Muscle layer of colon (tissue), 2 donors: ENCODE data around the gene GSE1.

Experiments
- H3K27ac ChIP-seq: one replicate; pipeline ENCODE4 v1.7.0; 2013; ENCODE audit warnings: low read depth, mild to moderate bottlenecking, low read length, moderate library complexity
- H3K27me3 ChIP-seq, 2 donors: one replicate each; pipeline ENCODE4 v1.7.0; 2013; ENCODE audit warnings: low read length in 2 of 2, mild to moderate bottlenecking in 2 of 2; ENCODE audit not compliant: insufficient read depth in 2 of 2, control insufficient read depth in 1 of 2
- H3K36me3 ChIP-seq: one replicate; pipeline ENCODE4 v1.7.0; 2013; ENCODE audit warnings: mild to moderate bottlenecking, low read length; ENCODE audit not compliant: insufficient read depth
- H3K4me1 ChIP-seq: one replicate; pipeline ENCODE4 v1.7.0; 2013; ENCODE audit warnings: mild to moderate bottlenecking, low read length; ENCODE audit not compliant: insufficient read depth
- H3K4me3 ChIP-seq, 2 donors: one replicate each; pipeline ENCODE4 v1.7.0; 2013; ENCODE audit warnings: low read length in 2 of 2, low read depth in 1 of 2, mild to moderate bottlenecking in 1 of 2, moderate library complexity in 1 of 2
- H3K9ac ChIP-seq: one replicate; pipeline ENCODE4 v1.7.0; 2013; ENCODE audit warnings: low read length
- H3K9me3 ChIP-seq: one replicate; pipeline ENCODE4 v1.7.0; 2013; ENCODE audit warnings: mild to moderate bottlenecking, low read length
- donor health status: abdominal sarcoma.
- donor health status: Adenocarcinoma of cecum.

Gene GSE1

DNA sequence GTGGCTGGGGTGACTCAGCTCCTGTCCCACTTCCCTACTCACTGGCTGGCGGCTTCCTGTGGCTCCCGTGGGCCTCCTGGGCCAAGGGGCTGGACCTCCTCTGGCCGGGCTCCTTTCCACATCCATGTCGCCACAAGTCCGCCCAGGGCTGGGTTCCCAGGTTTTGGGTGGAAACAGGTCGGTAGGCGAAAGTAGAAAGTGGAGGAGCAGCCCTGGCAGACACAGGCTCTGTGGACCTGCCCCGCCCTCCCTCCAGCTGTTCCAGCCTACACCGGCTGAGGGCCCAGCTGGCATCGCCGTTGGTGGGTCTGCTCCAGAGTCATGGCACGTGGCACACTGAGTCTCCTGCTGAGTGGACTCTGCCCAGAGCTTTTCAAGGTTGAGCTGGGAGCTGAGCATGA, 28.7 kb downstream of the GSE1 start:
- Histone ChIP-seq H3K36me3 (no peaks in the 10 kb centered on the region), H3K4me1 (peaks cover 27% of the 10 kb centered on the region), H3K27me3 (no peaks in the 10 kb centered on the region), H3K27ac (no peak overlapping the region), H3K9ac (no peak overlapping the region), H3K4me3 (no peak overlapping the region), H3K9me3 (no peaks in the 10 kb centered on the region)

DNA sequence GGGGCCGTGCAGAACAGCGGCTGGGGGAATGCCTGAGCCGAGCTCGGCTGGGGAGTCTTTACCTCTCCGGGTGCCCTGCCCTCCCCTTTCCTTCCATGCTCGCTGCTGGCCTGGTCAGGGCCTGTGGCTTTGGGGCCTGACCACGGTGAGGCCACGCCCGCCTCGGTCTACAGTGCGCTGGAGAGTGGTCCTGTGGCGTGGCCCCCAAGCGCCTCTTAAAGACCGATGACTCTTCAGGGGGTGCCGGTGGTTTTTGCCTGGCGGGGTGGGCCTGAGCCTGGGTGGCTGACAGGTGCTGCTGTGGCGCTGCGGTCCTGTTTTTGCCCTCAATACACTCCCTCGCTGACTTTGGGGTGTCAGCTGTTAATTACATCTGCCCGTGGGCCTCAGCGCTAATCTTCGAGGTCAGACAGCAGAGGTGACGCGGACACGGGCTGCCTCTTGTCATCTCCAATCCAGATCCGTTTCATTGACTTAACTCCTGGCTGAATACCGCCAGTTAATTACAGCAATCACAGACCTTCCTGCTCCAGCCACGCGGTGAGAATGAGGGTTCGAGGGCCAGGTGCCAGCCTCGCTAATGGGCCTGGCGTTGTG, 29.7 kb downstream of the GSE1 start:
- Histone ChIP-seq H3K36me3 (no peaks in the 10 kb centered on the region), H3K9me3 (no peaks in the 10 kb centered on the region), H3K27me3 (no peaks in the 10 kb centered on the region), H3K4me1 (peaks cover 27% of the 10 kb centered on the region), H3K4me3 (no peak overlapping the region), H3K9ac (no peak overlapping the region), H3K27ac (no peak overlapping the region)

DNA sequence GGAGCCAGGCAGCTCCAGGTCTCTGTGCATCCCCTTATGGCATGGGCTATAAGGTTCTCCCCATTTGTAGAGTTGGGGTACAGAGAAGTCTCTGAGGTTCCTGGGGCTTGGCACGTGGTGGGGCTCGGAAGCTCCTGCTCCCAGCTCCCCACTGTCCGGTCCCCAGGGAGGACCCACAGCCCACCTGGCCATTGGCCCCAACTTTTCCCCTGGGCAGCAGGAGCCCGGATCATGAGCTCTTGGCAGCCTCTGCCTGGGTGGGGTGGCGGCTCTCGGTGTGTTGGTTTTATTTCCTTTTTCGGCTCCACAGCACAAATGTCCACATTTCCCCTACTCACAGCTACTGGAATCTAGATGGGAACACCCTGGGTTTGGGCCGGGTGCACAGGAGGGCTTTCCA, 30.5 kb downstream of the GSE1 start:
- Histone ChIP-seq H3K27ac (no peak overlapping the region), H3K9me3 (no peaks in the 10 kb centered on the region), H3K4me1 (peaks cover 27% of the 10 kb centered on the region), H3K27me3 (no peaks in the 10 kb centered on the region), H3K4me3 (no peak overlapping the region), H3K36me3 (no peaks in the 10 kb centered on the region), H3K9ac (no peak overlapping the region)

DNA sequence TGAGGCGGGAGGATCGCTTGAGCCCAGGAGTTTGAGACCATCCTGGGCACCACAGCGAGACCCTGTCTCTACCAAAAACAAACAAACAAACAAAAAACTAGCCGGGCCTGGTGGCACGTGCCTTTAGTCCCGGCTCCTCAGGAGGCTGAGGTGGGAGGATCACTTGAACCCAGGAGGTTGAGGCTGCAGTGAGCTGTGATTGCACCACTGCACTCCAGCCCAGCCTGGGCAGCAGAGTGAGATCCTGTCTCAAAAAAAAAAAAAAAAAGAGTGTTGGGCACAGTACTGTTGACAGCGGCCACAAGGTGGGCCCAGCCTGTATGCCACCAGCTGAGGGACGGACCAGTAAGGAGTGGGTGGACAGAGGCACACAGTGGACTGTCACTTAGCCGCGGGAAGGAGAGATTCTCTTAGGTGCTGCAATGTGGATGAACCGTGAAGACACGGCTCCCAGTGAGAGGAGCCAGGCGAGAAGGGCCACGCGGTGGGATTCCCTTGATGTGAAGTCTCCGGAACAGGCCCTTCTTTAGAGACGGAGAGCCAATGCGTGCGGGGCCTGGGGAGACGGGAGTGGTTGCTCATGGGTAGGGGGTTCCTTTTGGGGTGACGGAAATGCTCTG, 31.1 kb downstream of the GSE1 start:
- peaks cover 23% of the 10 kb centered on the region for H3K4me1 ChIP-seq
- H3K36me3 ChIP-seq: peaks cover 2% of the 10 kb centered on the region
- H3K27ac ChIP-seq: no peak overlapping the region
- no peak overlapping the region for H3K9ac ChIP-seq
- H3K27me3 ChIP-seq: no peaks in the 10 kb centered on the region
- H3K9me3 ChIP-seq: no peaks in the 10 kb centered on the region
- no peak overlapping the region for H3K4me3 ChIP-seq

DNA sequence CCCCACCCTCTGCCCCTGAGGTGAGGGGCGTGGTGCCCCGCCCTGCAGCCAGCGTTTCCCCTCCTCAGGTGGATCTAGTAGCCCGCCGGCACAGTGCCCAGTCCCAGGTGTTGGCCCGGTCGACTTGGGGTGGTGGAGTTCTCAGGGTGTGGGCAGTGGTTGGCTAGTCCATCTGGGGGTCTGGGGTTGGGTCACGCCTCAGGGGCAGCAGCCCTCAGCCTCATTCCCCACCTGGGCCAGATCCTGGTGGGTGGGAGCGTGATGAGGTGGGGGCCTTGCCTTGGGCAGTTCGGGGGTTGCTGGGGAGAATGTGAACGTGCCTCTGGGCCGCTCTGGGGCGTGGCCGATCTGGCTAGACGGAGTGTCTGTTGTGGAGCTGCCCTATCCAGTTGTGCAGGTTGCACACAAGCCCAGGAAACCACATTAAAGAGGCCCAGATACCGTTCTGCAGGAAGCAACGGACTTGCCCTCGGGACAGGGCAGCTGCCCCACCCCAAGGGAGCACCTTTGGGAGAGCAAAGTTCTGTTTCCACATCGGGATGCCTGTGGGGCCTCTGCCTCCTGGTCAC, 32.0 kb downstream of the GSE1 start:
- Histone ChIP-seq H3K27me3 (no peaks in the 10 kb centered on the region), H3K4me3 (no peak overlapping the region), H3K36me3 (peaks cover 11% of the 10 kb centered on the region), H3K27ac (no peak overlapping the region), H3K9me3 (no peaks in the 10 kb centered on the region), H3K9ac (no peak overlapping the region), H3K4me1 (peaks cover 19% of the 10 kb centered on the region)

DNA sequence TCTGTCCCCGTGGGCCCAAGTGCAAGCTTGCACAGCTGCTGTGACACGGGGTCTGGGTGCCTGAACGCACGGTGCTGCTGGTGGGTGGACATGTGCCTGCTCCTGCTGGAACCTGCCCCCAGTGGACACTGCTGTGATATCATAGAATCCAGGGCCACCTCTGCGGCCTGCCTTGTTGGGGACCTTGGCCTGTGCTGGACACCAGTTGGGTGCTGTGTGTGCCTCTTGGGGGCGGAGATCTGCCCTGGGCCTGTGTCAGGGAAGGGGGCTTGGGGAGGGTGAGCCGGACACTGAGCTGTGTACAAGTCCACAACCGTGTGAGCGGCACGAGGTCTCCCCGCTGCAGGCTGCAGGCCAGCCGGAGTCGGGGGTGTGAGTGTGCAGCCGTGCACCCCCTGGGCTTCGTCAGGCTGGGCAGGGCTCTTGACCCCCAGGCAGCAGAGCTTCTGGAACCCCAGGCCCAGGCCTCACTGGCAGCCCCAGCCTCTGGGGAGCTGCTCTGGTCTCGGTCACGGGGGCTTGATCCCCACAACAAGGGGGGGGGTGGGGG, 33.3 kb downstream of the GSE1 start:
- Histone ChIP-seq H3K4me1 (peaks cover 18% of the 10 kb centered on the region), H3K36me3 (peaks cover 13% of the 10 kb centered on the region)

DNA sequence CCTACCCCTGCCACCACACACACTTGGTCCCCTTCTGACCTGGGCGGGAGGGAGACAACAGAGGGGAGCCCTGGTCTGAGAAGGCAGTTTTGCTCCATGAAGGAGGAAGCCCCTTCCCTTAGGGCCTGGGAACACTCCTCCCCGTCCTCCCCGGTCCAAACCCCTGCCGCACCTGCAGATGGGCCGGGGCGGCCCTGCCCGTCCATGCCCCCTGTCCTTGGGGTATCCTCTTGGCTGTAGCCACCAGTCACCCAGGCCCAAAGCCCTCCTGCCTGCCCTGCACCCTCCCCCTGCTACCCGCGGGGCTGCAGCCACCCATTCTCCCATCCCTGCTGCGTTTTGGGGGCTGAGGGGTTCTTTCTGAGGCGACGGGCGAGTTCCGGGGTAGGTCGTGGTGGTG, 33.9 kb downstream of the GSE1 start:
- no peak overlapping the region for H3K9ac ChIP-seq
- H3K27me3 ChIP-seq: no peaks in the 10 kb centered on the region
- H3K27ac ChIP-seq: no peak overlapping the region
- H3K9me3 ChIP-seq: no peaks in the 10 kb centered on the region
- H3K36me3 ChIP-seq: peaks cover 13% of the 10 kb centered on the region
- peaks cover 20% of the 10 kb centered on the region for H3K4me1 ChIP-seq
- H3K4me3 ChIP-seq: no peak overlapping the region

More for the DNA sequence above, 33.3 kb downstream of the GSE1 start:
- H3K9ac ChIP-seq: no peak overlapping the region
- no peaks in the 10 kb centered on the region for H3K27me3 ChIP-seq
- no peaks in the 10 kb centered on the region for H3K9me3 ChIP-seq
- no peak overlapping the region for H3K4me3 ChIP-seq
- no peak overlapping the region for H3K27ac ChIP-seq

DNA sequence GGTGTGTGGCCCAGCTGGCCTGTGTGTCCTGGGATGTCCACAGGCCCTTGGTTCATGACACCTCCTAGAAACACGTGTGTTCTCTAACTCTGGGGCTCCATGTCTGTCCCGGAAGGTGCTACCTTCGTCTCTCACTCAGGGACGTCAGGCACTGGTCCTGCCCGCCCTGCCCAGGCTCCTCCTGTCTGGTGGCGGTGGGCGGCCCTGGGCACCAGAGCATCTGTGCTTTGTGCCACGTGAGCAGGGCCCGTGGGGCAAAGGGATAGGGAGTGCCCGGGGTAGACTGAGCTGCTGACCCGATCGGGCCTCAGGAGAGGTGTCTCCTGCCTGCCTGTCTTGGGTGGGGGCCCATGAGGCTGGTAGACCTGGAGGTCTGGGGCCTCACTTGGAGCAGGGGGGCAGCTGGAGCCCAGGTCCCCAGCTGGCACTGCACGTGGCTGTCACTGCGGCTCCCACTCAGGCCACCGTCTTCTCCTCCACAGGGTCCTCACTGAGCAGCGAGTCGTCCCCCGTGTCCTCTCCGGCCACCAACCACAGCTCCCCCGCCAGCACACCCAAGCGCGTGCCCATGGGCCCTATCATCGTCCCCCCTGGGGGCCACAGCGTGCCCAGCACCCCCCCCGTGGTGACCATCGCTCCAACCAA, 35.1 kb downstream of the GSE1 start:
- Histone ChIP-seq H3K27me3 (no peaks in the 10 kb centered on the region), H3K9ac (no peak overlapping the region), H3K36me3 (peaks cover 13% of the 10 kb centered on the region), H3K9me3 (no peaks in the 10 kb centered on the region), H3K27ac (no peak overlapping the region), H3K4me3 (no peak overlapping the region), H3K4me1 (peaks cover 29% of the 10 kb centered on the region)

DNA sequence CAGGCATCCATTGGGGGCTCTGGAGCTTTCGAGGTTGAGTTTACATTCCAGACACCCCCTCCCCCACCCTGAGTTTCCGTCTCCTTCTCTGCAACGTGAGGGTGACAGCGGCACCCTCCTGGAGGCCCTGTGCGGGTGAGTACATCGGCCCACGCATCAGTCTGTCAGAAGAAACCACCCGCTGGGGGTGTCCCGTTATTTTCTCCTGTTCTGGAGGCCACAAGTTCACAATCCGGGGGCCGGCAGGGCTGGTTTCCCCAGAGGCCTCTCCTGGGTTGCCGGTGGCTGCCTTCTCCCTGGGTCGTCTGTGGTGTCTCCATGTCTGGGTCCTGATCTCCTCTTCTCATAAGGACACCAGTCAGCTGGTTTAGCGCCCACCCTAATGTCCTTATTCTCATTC, 35.7 kb downstream of the GSE1 start:
- Histone ChIP-seq H3K27me3 (no peaks in the 10 kb centered on the region), H3K36me3 (peaks cover 13% of the 10 kb centered on the region), H3K4me1 (peaks cover 29% of the 10 kb centered on the region), H3K4me3 (no peak overlapping the region), H3K9me3 (no peaks in the 10 kb centered on the region), H3K27ac (no peak overlapping the region), H3K9ac (no peak overlapping the region)

DNA sequence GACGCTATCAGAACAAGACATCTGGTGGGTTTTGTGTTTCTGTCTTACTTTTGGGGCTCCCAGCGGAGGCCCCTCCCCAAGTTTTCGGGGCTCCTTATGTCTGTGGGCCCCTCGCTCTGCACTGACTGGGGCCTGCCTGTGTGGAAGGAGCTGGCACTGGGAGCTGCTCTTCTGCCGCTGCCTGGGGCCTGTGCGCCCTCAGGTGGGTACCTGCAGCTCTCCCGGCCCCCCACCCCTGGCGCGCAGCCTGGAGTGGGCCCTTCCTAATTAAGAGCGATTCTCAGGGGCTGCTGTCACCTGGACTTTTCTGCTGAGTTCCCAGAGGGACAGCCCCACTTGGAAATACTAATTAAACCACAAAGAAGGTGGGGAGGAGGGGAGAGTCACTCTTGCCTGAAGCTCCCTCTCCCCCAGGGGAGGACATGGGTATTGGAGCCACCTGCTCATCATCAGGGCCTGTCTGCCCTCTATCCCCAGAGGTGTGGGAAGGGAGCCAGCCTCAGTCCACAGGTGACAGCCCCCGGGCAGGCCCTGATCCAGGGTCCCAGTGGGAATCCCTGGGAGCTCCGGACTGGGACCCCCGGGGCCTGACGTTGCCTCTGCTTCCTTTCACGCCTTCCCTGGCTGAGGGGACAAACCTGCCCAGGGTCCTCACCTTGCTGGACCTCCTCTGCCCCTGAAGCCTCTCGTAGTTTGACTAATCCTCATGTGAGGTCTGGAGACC, 36.5 kb downstream of the GSE1 start:
- Histone ChIP-seq H3K4me1 (peaks cover 32% of the 10 kb centered on the region), H3K9ac (no peak overlapping the region), H3K27me3 (no peaks in the 10 kb centered on the region), H3K9me3 (no peaks in the 10 kb centered on the region), H3K27ac (no peak overlapping the region), H3K4me3 (no peak overlapping the region), H3K36me3 (peaks cover 20% of the 10 kb centered on the region)
